Right lung (tissue), 5 donors: Measurements from ENCODE around the gene RAI1. TPM values are rescaled to one million over a fixed set of nuclear protein-coding genes. Genes with fewer than 3 reads are reported as not detected.

Source experiments
- DNase-seq, 2 donors: peaks; one replicate each; pipeline ENCODE4 v3.0.0-alpha.2; 2013
- polyA plus RNA-seq, 5 donors: library from polyadenylated mRNA; unstranded; fragments of 120-200 nt; gene quantifications; one replicate each; pipeline versions ENCODE4 v1.2.1 to v1.2.3, GENCODE V29; 2013; ENCODE audit warnings: inconsistent platforms in 1 of 5, low replicate concordance in 1 of 5; ENCODE audit not compliant: insufficient read length in 5 of 5, insufficient read depth in 1 of 5

Gene RAI1
- polyA plus RNA-seq, 5 donors, result 24.0 to 37.7 (median 35.8) TPM

- DNase-seq, result no peak
Measured at GRCh38 chr17:17840751-17841591, 159.7 kb downstream of the RAI1 start.

DNA sequence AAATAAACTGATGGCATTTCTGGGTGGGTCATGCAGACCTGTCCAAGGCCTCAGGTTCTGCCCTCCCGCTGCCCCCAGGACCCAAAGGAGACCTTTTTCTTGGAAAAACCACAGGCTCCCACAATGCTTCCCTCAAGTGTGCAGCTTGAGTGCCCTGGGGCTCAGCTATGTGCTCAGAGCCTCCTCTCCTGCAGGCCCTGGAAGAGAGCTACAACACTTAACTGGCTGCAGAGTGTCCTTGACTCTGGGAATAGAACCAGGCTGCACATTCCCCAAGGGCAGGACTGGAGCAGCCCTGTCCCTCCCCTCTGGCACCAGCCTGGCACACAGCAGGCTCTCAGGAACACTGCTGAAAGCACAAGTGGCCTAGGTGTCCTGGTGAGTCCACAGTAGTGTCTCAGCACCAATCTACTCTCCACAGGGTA, 160.4 kb downstream of the RAI1 start:
- DNase-seq, result peak in 1 of 2 donors; percentile 62

DNA sequence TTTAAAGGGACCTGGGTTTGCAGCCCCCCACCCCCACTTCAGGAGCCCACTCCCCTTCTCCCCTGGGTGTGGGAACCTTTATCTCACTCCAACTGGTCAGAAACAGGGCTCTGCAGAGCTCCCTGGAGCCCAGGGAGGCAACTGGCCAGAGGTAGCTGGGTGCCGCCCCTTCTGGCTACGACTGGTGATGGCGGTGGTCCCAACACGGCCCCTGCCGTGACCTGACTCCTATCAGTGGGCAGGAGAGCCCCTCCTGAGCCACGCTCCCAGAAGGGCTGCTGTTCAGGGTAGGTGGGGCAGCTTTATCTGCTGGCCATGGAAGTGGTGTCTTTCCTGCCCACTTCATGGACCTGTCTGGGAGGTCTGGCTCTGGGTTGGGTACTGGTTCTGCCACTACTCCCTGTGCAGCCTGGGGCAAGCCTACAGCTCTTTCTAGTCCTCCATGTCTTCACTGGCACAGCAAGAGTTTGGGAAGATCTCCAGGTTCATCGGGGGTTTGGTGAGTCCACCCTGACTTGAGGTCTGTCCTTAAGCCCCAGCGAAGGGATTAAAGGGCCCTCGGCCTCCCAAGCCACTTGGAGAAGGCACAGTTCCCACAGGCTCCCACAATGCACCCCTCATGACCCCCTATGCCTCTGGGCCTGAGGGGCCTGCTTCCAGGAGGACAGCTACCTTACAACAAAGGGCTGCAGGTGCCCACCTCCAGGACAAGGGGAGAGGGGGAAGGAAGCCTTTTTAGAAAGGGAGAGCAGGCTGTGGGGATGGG, 161.0 kb downstream of the RAI1 start:
- no peak for DNase-seq

- DNase-seq, result no peak
Measured at GRCh38 chr17:17843096-17843495, 161.8 kb downstream of the RAI1 start.

- DNase-seq, result no peak
Measured at GRCh38 chr17:17844079-17844478, 162.8 kb downstream of the RAI1 start.

GRCh38 chr17:17844500-17844899, 163.2 kb downstream of the RAI1 start:
- no peak for DNase-seq

- DNase-seq, result no peak
Measured at GRCh38 chr17:17845046-17845775, 164.0 kb downstream of the RAI1 start.

GRCh38 chr17:17846003-17846402, 164.7 kb downstream of the RAI1 start:
- DNase-seq, result no peak

DNA sequence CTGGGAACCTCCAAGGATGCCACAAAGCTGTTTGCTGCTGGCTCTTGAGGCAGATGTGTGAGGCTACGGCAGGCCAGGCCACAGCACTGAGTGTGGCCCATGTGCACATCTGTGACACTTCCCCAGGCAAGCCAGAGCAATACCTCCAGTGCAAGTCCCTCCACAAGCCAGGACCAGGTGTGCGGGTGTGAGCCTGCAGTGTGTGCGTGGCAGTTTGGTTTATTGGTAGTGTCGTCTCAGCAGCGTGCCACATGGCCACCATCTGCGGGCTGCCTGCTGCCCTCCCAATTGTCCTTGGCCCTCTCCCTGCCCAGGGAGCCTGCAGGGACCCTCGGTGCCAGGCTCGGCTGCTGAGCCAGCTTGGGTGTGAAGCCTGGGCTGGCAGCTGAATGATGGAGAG, 165.4 kb downstream of the RAI1 start:
- DNase-seq, result no peak

GRCh38 chr17:17847118-17847689, 165.9 kb downstream of the RAI1 start:
- no peak for DNase-seq

- no peak for DNase-seq
Measured at GRCh38 chr17:17847726-17848125, 166.5 kb downstream of the RAI1 start.

DNA sequence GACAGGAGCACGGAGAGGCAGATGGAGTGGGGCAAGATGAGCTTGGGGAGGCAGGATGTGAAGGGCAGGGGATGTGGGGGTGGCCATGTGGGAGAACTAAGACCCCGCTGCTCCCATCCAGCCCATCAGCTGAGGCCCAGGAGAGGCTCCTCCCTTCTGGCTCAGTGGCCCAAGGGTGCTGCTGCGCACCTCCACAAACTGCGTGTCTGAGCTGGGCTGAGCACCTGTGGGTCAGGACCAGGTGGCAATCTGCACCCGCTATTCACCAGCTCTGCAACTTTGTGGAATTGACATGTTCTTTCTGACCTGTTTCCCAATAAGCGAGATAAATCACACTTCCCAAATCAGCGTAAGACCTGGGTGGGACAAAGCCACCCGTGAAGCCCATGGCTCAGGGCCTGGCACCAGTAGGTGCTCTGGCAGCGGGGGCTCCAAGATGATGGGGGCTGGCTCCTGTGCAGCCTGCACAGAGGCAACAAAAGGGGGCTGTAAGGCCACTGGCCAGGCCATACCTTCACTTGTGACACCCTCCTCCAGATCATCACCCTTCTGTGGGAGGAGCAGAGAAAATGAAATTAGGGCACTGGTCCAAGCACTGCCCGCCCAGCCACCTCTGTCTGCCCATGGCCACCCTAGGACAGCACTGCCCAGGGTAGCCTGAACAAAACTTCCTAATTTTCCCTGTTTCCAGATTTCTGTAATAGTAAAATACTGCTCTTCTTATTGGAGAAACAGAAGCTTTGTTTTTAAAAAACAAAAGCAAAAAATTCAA, 167.2 kb downstream of the RAI1 start:
- DNase-seq, result no peak

DNA sequence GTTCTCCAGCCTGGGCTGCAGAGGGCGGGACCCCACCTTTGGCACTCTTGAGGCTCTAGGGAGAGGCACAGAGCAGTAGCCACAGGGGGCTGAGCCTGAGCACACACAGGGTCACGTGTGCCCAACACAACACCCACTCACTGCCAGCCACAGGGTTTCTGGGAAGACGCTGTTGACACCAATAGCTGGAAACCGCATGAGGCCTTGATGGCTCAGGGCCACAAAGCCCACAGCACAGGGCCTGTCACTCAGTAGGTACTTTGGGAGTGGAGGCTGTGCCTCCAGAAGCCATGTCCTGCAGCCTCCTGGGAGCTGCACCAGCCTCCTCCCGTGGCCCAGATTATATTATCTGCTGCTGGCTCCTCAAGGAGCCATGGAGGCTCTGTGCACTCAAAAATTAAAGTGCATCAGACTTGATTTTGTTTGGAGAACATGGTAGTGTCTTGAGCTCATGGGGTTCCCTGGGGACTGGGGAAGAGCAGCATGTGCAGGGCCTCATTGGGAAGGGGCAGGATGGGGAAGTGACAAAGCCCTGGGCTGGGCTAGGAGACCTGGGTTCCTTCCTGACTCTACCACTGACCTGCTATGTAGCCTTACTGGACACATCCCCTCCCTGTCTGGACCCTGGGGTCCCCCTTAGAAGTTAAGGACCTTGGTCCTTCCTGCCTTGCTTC, 168.0 kb downstream of the RAI1 start:
- DNase-seq, result no peak

DNA sequence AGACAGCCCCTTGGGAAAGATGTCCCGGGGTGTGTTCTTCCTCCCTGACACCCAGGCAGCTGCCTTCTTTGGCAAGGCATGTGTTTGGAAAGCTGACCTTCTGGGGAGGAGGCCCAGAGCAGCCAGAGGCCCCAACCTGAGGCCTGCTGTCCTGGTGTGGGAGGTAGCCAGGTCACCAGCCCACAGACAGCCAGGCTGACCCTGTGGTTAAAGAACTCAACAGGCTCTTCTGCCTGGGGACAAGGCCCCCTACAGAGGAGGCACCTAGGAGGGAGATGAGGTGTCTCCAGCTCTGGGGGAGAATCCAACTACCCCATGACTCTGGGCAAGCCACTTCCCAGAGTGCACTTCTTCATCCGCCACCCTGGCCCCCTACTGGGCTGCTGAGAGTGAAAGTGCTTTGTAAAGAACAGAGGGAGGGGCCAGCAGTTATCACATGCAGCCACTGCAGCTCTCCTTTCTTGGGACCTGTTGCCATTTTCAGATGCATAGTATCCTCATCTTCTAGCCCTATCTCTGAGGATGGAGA, 168.7 kb downstream of the RAI1 start:
- no peak for DNase-seq

GRCh38 chr17:17851103-17852002, 170.1 kb downstream of the RAI1 start:
- DNase-seq, result no peak

- DNase-seq, result no peak
Measured at GRCh38 chr17:17852930-17853329, 171.7 kb downstream of the RAI1 start.

DNA sequence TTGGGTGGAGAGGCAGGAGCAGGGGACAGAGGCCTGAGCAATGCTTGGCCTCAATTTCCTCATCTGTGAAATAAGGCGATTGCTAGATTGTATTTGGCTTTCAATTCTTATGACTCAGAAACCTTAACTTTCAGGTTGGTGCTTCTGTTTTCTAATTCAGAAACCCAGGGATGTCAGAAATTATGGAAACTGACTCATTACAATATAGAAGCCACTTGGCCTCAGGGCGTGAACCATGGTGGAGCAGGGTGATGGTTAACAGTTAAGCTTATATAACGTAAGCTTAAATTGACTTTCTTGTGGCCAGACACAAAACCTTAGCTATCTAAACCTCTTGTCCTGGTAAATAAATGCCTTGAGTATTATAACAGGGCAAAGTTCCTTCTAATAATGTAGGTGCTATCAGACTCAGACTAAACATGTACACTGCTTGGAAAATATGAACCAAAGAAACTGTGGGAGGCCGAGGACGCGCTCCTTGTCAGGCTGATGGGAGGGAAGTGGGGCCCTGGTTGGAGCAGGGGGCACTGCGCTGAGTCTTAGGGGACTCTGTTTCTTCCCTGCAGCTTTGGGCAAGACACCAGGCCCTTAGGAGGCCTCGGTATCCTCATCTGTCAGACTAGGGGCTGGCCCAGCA, 172.7 kb downstream of the RAI1 start:
- DNase-seq, result no peak

- no peak for DNase-seq
Measured at GRCh38 chr17:17855976-17856375, 174.7 kb downstream of the RAI1 start.

- DNase-seq, result no peak
Measured at GRCh38 chr17:17856386-17856785, 175.1 kb downstream of the RAI1 start.
